ENCODE measurements around the gene HOXA9.

The HOXA9 gene

GRCh38 chr7:27183682-27184336 is 18.5 kb upstream of the HOXA9 start:
- DNase-seq (ENCODE audit: extremely low read depth, insufficient read length): no peak
- TF ChIP-seq CTCF (IDR thresholded peaks at IDR 0.05; ENCODE audit: insufficient read depth, low read length, poor library complexity, severe bottlenecking): no peak
- Histone ChIP-seq H3K4me3 (replicated peaks; ENCODE audit: low read depth, low read length) (peak overlapping the region; percentile 43), H3K27me3 (replicated peaks; ENCODE audit: control insufficient read depth, insufficient read depth, low read length) (peaks cover 6% of the 10 kb centered on the region), H3K36me3 (ENCODE audit: control insufficient read depth, insufficient read depth, low read length) (no peaks in the 10 kb centered on the region)

GRCh38 chr7:27182861-27183681 is 17.7 kb upstream of the HOXA9 start:
- peaks cover 6% of the 10 kb centered on the region for H3K27me3 ChIP-seq (replicated peaks; ENCODE audit: control insufficient read depth, insufficient read depth, low read length)
- H3K36me3 ChIP-seq (ENCODE audit: control insufficient read depth, insufficient read depth, low read length): no peaks in the 10 kb centered on the region
- no peak for TF ChIP-seq CTCF (IDR thresholded peaks at IDR 0.05; ENCODE audit: insufficient read depth, low read length, poor library complexity, severe bottlenecking)
- H3K4me3 ChIP-seq (replicated peaks; ENCODE audit: low read depth, low read length): no peak overlapping the region
- DNase-seq (ENCODE audit: extremely low read depth, insufficient read length): no peak

GRCh38 chr7:27182285-27182841 is 17.0 kb upstream of the HOXA9 start:
- Histone ChIP-seq H3K36me3 (ENCODE audit: control insufficient read depth, insufficient read depth, low read length) (no peaks in the 10 kb centered on the region), H3K27me3 (replicated peaks; ENCODE audit: control insufficient read depth, insufficient read depth, low read length) (peaks cover 6% of the 10 kb centered on the region), H3K4me3 (replicated peaks; ENCODE audit: low read depth, low read length) (no peak overlapping the region)
- TF ChIP-seq CTCF (IDR thresholded peaks at IDR 0.05; ENCODE audit: insufficient read depth, low read length, poor library complexity, severe bottlenecking): no peak
- no peak for DNase-seq (ENCODE audit: extremely low read depth, insufficient read length)

- Histone ChIP-seq H3K27me3 (replicated peaks; ENCODE audit: control insufficient read depth, insufficient read depth, low read length) (peaks cover 6% of the 10 kb centered on the region), H3K4me3 (replicated peaks; ENCODE audit: low read depth, low read length) (no peak overlapping the region), H3K36me3 (ENCODE audit: control insufficient read depth, insufficient read depth, low read length) (no peaks in the 10 kb centered on the region)
- DNase-seq (ENCODE audit: extremely low read depth, insufficient read length): no peak
- no peak for TF ChIP-seq CTCF (IDR thresholded peaks at IDR 0.05; ENCODE audit: insufficient read depth, low read length, poor library complexity, severe bottlenecking)
Measured at GRCh38 chr7:27181795-27182275, 16.5 kb upstream of the HOXA9 start.

- DNase-seq (ENCODE audit: extremely low read depth, insufficient read length): no peak
- Histone ChIP-seq H3K4me3 (replicated peaks; ENCODE audit: low read depth, low read length) (no peak overlapping the region), H3K27me3 (replicated peaks; ENCODE audit: control insufficient read depth, insufficient read depth, low read length) (peaks cover 3% of the 10 kb centered on the region), H3K36me3 (ENCODE audit: control insufficient read depth, insufficient read depth, low read length) (no peaks in the 10 kb centered on the region)
- no peak for TF ChIP-seq CTCF (IDR thresholded peaks at IDR 0.05; ENCODE audit: insufficient read depth, low read length, poor library complexity, severe bottlenecking)
Measured at GRCh38 chr7:27180431-27181420, 15.4 kb upstream of the HOXA9 start.

Measured in GM06990 (cell line).